Measurements from ENCODE around the gene BAMBI. TPM values are rescaled to one million over a fixed set of nuclear protein-coding genes. Genes with fewer than 3 reads are reported as not detected.

BAMBI gene
- total RNA-seq, 1 donor from 2014 or later: 4.2 TPM

DNA sequence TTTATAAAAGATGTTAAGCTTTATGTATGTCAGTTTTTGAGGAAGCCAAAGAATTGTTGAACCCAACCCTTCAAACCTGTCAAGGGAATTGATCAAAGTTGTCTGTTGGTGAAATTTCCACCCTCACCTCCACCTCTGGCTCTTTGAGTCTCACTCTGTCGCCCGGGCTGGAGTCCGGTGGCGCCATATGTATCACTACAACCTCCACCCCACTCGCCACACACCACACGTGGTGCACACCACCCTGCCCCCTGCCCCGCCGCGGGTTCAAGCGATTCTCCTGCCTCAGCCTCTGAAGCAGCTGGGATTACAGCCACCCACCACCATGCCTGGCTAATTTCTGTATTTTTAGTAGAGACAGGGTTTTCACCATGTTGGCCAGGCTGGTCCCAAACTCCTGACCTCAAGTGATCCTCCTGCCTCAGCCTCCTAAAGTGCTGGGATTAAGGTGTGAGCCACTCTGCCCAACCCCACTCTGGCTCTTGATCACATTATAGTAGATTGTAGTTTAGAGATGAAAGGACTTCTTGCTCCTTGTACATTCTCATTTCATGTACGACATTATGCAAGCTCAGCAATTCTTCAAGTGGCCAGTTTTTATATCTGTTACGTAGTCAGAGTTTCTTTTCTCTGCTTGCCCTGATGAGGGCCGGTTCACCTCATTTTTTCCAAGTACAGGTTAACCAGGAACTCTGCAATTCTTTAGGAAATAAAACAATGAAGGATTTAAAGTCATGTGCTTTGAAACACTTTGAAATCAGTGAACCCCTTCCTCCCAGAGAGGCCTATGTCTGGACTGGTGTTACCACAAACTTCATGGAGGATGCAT, 7.0 kb downstream of the BAMBI start:
- no peak overlapping the region for H3K27ac ChIP-seq (ENCODE audit: low read depth, low read length)
- H3K9me3 ChIP-seq (ENCODE audit: control insufficient read depth in 3 of 3, low read length in 3 of 3): no peaks in the 10 kb centered on the region
- H3K9ac ChIP-seq (ENCODE audit: low read depth in 1 of 3, low read length in 3 of 3): no peak overlapping the region
- H3K27me3 ChIP-seq (ENCODE audit: control insufficient read depth in 3 of 3, insufficient read depth in 3 of 3, low read length in 3 of 3): peaks cover 0 to 3% (median 2%) of the 10 kb centered on the region in 3 donors
- peaks cover 0 to 9% (median 3%) of the 10 kb centered on the region in 3 donors for H3K4me1 ChIP-seq (ENCODE audit: control insufficient read depth in 3 of 3, insufficient read depth in 3 of 3, low read length in 3 of 3)
- peaks cover 0 to 5% (median 4%) of the 10 kb centered on the region in 3 donors for H3K36me3 ChIP-seq (ENCODE audit: control insufficient read depth in 3 of 3, insufficient read depth in 3 of 3, low read length in 3 of 3)
- no peak overlapping the region for H3K4me3 ChIP-seq (ENCODE audit: low read length in 3 of 3)

DNA sequence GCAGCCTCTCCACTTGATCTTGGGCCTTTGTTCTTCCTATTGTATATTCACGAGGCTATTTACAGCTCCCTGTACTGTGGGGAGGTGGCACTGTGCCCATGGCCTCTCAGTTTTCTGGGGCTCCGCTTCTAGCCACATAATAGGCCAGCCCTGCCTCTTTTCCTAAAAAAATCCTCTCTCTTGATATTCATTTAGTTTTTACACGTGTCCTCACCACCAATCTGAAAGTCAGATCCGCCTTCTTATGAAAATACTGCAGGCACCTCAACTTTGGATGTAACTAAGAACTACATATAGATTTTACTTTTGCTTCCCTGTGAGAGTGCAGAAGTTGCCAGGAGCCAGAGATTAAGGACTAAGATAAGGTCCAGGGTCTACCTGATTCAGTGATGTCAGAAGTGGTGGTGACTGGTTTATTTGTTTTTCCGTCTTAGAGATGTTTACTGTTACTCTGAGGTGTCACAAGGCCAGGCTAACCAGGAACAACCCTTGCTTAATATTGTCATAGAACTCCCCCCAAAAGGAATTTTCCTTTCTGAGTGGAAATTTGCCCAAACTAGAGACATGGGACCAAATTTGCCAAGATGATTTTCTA, 7.8 kb downstream of the BAMBI start:
- H3K9me3 ChIP-seq (ENCODE audit: control insufficient read depth in 3 of 3, low read length in 3 of 3): no peaks in the 10 kb centered on the region
- H3K4me3 ChIP-seq (ENCODE audit: low read length in 3 of 3): no peak overlapping the region
- peaks cover 0 to 3% (median 2%) of the 10 kb centered on the region in 3 donors for H3K27me3 ChIP-seq (ENCODE audit: control insufficient read depth in 3 of 3, insufficient read depth in 3 of 3, low read length in 3 of 3)
- H3K36me3 ChIP-seq (ENCODE audit: control insufficient read depth in 3 of 3, insufficient read depth in 3 of 3, low read length in 3 of 3): peaks cover 0 to 5% (median 4%) of the 10 kb centered on the region in 3 donors
- H3K9ac ChIP-seq (ENCODE audit: low read depth in 1 of 3, low read length in 3 of 3): no peak overlapping the region
- H3K4me1 ChIP-seq (ENCODE audit: control insufficient read depth in 3 of 3, insufficient read depth in 3 of 3, low read length in 3 of 3): peaks cover 0 to 3% (median 0%) of the 10 kb centered on the region in 3 donors
- H3K27ac ChIP-seq (ENCODE audit: low read depth, low read length): no peak overlapping the region

DNA sequence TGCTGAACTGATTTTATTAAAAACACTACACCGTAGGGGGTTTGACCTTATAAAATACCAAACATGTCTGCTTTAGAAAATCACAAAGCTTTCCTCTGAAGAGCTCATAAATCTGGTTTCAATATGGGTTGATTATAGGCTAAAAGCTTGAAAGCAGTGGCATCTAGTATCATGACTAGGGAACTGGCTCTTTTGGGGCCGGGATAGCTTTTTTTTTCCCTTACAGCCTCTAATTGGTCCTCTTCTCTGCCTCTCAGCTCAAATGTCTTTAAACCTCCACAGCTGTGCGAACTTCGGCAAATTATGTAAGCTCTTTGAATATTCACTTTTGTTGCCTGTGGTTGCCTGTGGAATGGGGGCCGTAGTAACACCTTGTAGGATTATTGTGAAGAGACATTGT, 8.4 kb downstream of the BAMBI start:
- peaks cover 0 to 3% (median 2%) of the 10 kb centered on the region in 3 donors for H3K27me3 ChIP-seq (ENCODE audit: control insufficient read depth in 3 of 3, insufficient read depth in 3 of 3, low read length in 3 of 3)
- H3K36me3 ChIP-seq (ENCODE audit: control insufficient read depth in 3 of 3, insufficient read depth in 3 of 3, low read length in 3 of 3): peaks cover 0 to 5% (median 4%) of the 10 kb centered on the region in 3 donors
- H3K4me1 ChIP-seq (ENCODE audit: control insufficient read depth in 3 of 3, insufficient read depth in 3 of 3, low read length in 3 of 3): peaks cover 0 to 3% (median 0%) of the 10 kb centered on the region in 3 donors
- H3K4me3 ChIP-seq (ENCODE audit: low read length in 3 of 3): no peak overlapping the region
- no peaks in the 10 kb centered on the region for H3K9me3 ChIP-seq (ENCODE audit: control insufficient read depth in 3 of 3, low read length in 3 of 3)
- no peak overlapping the region for H3K27ac ChIP-seq (ENCODE audit: low read depth, low read length)
- no peak overlapping the region for H3K9ac ChIP-seq (ENCODE audit: low read depth in 1 of 3, low read length in 3 of 3)

DNA sequence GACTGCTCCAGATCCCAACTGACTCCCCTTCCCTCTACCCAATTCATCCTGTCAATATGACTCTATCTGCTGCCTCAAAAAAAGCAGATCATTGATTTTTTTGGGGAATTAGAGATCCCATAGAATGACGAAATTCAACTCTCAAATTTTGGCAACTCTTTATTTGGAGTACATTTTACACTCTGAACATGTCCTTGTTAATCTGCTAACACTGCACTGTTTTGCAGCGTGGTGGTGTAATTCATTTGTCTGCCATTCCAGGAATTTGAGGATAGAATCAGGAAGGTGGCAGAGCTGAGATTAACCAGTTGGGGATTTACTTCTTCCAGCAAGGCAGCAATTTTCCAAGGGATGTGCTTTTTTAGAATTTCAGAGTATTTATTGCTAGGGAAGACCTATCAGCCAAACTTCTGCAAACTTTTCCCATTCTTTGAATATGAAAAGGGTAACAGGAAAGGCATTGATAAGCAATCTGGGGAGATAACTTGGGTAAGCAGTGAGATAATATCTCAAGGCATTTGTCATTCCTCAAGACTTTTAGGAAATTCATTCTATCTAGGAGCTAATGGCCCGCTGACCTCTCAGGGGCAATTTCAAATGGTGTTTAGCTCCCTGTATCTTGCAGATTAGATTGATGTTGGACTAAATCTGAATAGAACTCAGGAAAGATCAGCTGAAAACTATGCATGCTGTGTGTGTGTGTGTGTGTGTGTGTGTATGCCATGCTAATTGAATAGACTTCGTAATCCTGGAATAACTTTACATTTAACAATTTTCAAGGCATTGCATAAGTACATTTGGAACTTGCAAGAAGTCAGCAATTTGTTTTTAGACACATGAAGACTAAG, 9.7 kb downstream of the BAMBI start:
- Histone ChIP-seq H3K9ac (ENCODE audit: low read depth in 1 of 3, low read length in 3 of 3) (no peak overlapping the region), H3K36me3 (ENCODE audit: control insufficient read depth in 3 of 3, insufficient read depth in 3 of 3, low read length in 3 of 3) (peaks cover 0 to 2% (median 1%) of the 10 kb centered on the region in 3 donors), H3K4me3 (ENCODE audit: low read length in 3 of 3) (no peak overlapping the region), H3K27me3 (ENCODE audit: control insufficient read depth in 3 of 3, insufficient read depth in 3 of 3, low read length in 3 of 3) (no peaks in the 10 kb centered on the region), H3K27ac (ENCODE audit: low read depth, low read length) (no peak overlapping the region), H3K4me1 (ENCODE audit: control insufficient read depth in 3 of 3, insufficient read depth in 3 of 3, low read length in 3 of 3) (no peaks in the 10 kb centered on the region), H3K9me3 (ENCODE audit: control insufficient read depth in 3 of 3, low read length in 3 of 3) (no peaks in the 10 kb centered on the region)

DNA sequence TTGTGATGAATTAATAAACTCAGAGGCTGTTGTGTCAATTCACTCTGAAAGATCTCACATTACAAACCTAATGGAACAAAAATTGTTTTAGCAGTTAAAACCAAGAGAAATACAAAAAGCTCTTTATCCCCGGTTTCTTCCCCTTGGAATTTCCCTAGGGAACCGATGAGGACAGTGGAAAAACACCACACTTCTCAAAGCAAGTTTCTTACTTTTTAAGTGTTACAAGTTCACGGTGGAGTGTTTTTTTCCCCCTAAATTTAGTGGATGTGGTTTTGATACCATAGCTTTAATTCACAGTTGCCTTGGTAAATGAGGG, 10.3 kb downstream of the BAMBI start:
- no peaks in the 10 kb centered on the region for H3K4me1 ChIP-seq (ENCODE audit: control insufficient read depth in 3 of 3, insufficient read depth in 3 of 3, low read length in 3 of 3)
- no peaks in the 10 kb centered on the region for H3K36me3 ChIP-seq (ENCODE audit: control insufficient read depth in 3 of 3, insufficient read depth in 3 of 3, low read length in 3 of 3)
- no peaks in the 10 kb centered on the region for H3K27me3 ChIP-seq (ENCODE audit: control insufficient read depth in 3 of 3, insufficient read depth in 3 of 3, low read length in 3 of 3)
- no peak overlapping the region for H3K4me3 ChIP-seq (ENCODE audit: low read length in 3 of 3)
- no peaks in the 10 kb centered on the region for H3K9me3 ChIP-seq (ENCODE audit: control insufficient read depth in 3 of 3, low read length in 3 of 3)
- no peak overlapping the region for H3K27ac ChIP-seq (ENCODE audit: low read depth, low read length)
- no peak overlapping the region for H3K9ac ChIP-seq (ENCODE audit: low read depth in 1 of 3, low read length in 3 of 3)

DNA sequence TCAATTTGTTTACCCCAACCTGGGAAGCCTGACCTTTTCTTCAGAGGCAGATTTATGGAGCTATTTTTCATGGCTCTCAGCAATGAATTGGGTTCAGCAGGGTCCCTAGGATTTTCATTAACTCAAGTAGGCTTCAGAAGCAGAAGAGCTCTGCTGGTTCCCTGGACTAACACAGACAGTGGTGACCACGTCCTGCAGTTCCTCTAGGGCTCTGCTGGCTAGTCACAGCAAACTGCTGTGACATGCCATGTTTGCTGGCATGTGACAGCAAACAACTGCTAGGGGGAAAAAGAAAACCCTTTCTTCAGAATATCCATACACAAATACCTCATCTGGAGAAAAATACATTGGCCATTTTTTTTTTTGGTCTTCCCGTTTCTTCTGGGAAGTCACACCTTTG, 13.2 kb downstream of the BAMBI start:
- no peak overlapping the region for H3K27ac ChIP-seq (ENCODE audit: low read depth, low read length)
- no peak overlapping the region for H3K9ac ChIP-seq (ENCODE audit: low read depth in 1 of 3, low read length in 3 of 3)
- no peaks in the 10 kb centered on the region for H3K9me3 ChIP-seq (ENCODE audit: control insufficient read depth in 3 of 3, low read length in 3 of 3)
- no peaks in the 10 kb centered on the region for H3K36me3 ChIP-seq (ENCODE audit: control insufficient read depth in 3 of 3, insufficient read depth in 3 of 3, low read length in 3 of 3)
- no peaks in the 10 kb centered on the region for H3K4me1 ChIP-seq (ENCODE audit: control insufficient read depth in 3 of 3, insufficient read depth in 3 of 3, low read length in 3 of 3)
- H3K27me3 ChIP-seq (ENCODE audit: control insufficient read depth in 3 of 3, insufficient read depth in 3 of 3, low read length in 3 of 3): no peaks in the 10 kb centered on the region
- H3K4me3 ChIP-seq (ENCODE audit: low read length in 3 of 3): no peak overlapping the region

DNA sequence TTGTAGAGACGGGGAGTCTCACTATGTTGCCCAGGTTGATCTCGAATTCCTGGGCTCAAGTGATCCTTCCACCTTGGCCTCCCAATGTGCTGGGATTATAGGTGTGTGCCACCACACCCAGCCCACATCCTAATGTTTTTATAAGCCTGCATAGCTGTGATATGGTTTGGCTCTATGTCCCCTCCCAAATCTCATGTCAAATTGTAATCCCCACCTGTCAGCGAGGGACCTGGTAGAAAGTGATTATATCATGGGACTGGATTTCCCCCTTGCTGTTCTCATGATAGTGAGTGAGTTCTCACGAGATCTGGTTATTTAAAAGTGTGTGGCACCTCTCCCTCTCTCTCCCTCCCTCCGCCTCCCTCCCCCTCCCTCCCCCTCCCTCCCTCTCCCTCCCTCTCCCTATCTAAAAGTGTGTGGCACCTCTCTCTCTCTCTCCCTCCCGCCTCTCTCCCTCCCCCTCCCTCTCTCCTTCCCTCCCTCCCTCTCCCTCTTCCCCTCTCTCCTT, 13.9 kb downstream of the BAMBI start:
- no peak overlapping the region for H3K4me3 ChIP-seq (ENCODE audit: low read length in 3 of 3)
- no peaks in the 10 kb centered on the region for H3K36me3 ChIP-seq (ENCODE audit: control insufficient read depth in 3 of 3, insufficient read depth in 3 of 3, low read length in 3 of 3)
- no peak overlapping the region for H3K27ac ChIP-seq (ENCODE audit: low read depth, low read length)
- H3K9me3 ChIP-seq (ENCODE audit: control insufficient read depth in 3 of 3, low read length in 3 of 3): no peaks in the 10 kb centered on the region
- H3K4me1 ChIP-seq (ENCODE audit: control insufficient read depth in 3 of 3, insufficient read depth in 3 of 3, low read length in 3 of 3): no peaks in the 10 kb centered on the region
- H3K9ac ChIP-seq (ENCODE audit: low read depth in 1 of 3, low read length in 3 of 3): no peak overlapping the region
- no peaks in the 10 kb centered on the region for H3K27me3 ChIP-seq (ENCODE audit: control insufficient read depth in 3 of 3, insufficient read depth in 3 of 3, low read length in 3 of 3)

DNA sequence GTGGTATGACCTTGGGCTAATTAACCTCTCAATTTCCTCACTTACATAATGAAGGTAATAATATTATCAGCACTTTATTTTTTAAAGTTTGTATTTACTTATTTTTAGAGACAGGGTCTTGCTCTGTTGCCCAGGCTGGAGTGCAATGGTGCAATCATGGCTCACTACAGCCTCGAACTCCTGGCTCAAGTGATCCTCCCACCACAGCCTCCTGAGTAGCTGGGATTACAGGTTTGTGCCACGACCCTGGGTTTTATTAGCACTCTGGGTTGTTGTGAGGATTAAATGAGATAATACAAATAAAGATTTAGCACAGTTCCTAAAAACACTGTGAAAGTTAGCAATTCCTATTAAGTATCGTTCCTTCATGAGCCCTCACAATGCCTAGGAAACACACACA, 14.7 kb downstream of the BAMBI start:
- Histone ChIP-seq H3K27ac (ENCODE audit: low read depth, low read length) (no peak overlapping the region), H3K4me3 (ENCODE audit: low read length in 3 of 3) (no peak overlapping the region), H3K9ac (ENCODE audit: low read depth in 1 of 3, low read length in 3 of 3) (no peak overlapping the region), H3K36me3 (ENCODE audit: control insufficient read depth in 3 of 3, insufficient read depth in 3 of 3, low read length in 3 of 3) (no peaks in the 10 kb centered on the region), H3K9me3 (ENCODE audit: control insufficient read depth in 3 of 3, low read length in 3 of 3) (no peaks in the 10 kb centered on the region), H3K27me3 (ENCODE audit: control insufficient read depth in 3 of 3, insufficient read depth in 3 of 3, low read length in 3 of 3) (no peaks in the 10 kb centered on the region), H3K4me1 (ENCODE audit: control insufficient read depth in 3 of 3, insufficient read depth in 3 of 3, low read length in 3 of 3) (no peaks in the 10 kb centered on the region)

DNA sequence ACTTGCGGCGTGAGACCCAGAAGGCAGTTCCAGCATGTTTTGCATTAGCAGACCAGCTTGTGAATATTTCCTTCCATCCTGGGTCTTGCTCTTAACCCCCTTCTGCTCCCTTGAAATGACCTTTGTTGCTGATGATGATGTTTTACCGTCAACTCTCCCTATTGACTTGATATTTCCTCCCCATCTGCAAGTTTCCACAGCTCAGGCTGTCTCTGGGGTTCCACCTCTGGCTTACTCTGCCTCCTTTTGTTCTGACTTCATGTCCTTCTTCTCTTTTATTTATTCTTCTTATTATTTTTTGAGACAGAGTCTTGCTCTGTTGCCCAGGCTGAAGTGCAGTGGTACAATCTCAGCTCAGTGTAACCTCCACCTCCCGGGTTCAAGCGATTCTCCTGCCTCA, 17.2 kb downstream of the BAMBI start:
- Histone ChIP-seq H3K27me3 (ENCODE audit: control insufficient read depth in 3 of 3, insufficient read depth in 3 of 3, low read length in 3 of 3) (no peaks in the 10 kb centered on the region), H3K4me3 (ENCODE audit: low read length in 3 of 3) (no peak overlapping the region), H3K27ac (ENCODE audit: low read depth, low read length) (no peak overlapping the region), H3K36me3 (ENCODE audit: control insufficient read depth in 3 of 3, insufficient read depth in 3 of 3, low read length in 3 of 3) (no peaks in the 10 kb centered on the region), H3K9ac (ENCODE audit: low read depth in 1 of 3, low read length in 3 of 3) (no peak overlapping the region), H3K4me1 (ENCODE audit: control insufficient read depth in 3 of 3, insufficient read depth in 3 of 3, low read length in 3 of 3) (no peaks in the 10 kb centered on the region), H3K9me3 (ENCODE audit: control insufficient read depth in 3 of 3, low read length in 3 of 3) (no peaks in the 10 kb centered on the region)
